Measurements from ENCODE around the gene S100Z.

- TF ChIP-seq EZH2 (IDR thresholded peaks at IDR 0.05; ENCODE audit: insufficient read depth, poor library complexity, severe bottlenecking) = no peak
- no peak for TF ChIP-seq EZH2phosphoT487 (IDR thresholded peaks at IDR 0.05; ENCODE audit: insufficient read depth, low read depth)
Observed at GRCh38 chr5:76820526-76820890, 29.3 kb upstream of the S100Z start.
